ENCODE data around the gene CACFD1. TPM values are rescaled to one million over a fixed set of nuclear protein-coding genes. Genes with fewer than 3 reads are reported as not detected.

Gene CACFD1
- total and polyA plus RNA-seq, 2 of the 13 experiments (the other 11 are each of a cell fraction or from before 2014, with no cell fraction given): 13.8 to 14.6 TPM

- in situ Hi-C loops (cut with HindIII; ENCODE audit: extremely low pct_ligation_motif_present, low pct_unique_long_range_greater_than_20kb) (loop anchor here (5.0 kb wide), 3 partner anchors 81 to 301 kb away; partner anchors contain the start of genes SURF1 and SURF2), intact Hi-C loops (cut with micrococcal nuclease; ENCODE audit: unreplicated experiment) (loop anchor here (5.0 kb wide), 1 partner anchor 131 kb away; the partner anchor contains the start of genes SURF1 and SURF2)
- BruUV-seq (replicated peaks): no TSS peak
- peaks cover 74% of the 10 kb centered on the region for H3K4me1 ChIP-seq (ENCODE audit: insufficient read depth, low read length)
- H3K36me3 ChIP-seq (replicated peaks in 1 of 2; ENCODE audit: control insufficient read depth in 1 of 2, insufficient read depth in 2 of 2, low read length in 2 of 2): no peaks in the 10 kb centered on the region
- FAIRE-seq (no peak), DNase-seq (ENCODE audit: low spot score) (no peak), ATAC-seq (no peak)
- H3K79me2 ChIP-seq (ENCODE audit: insufficient read depth, low read length): no peaks in the 10 kb centered on the region
- ChIA-PET CTCF (ENCODE audit: low intra/inter-chr PET ratio, low total read pairs) (interaction anchor here (1.1 kb wide), 1 partner anchor 81 kb away, joined by 3 read pairs; no protein-coding TSS in a partner anchor), POLR2A (no interaction called here)
- H2AFZ ChIP-seq (ENCODE audit: low read length): no peak overlapping the region
- 60% methylated on average over 8 of the region's 18 CpGs for WGBS (ENCODE audit: low lambda C conversion rate)
- peaks cover 14 to 69% of the 10 kb centered on the region in 2 experiments for H3K27me3 ChIP-seq (ENCODE audit: control insufficient read depth in 1 of 2, insufficient read depth in 2 of 2, low read length in 2 of 2)
- H3K4me2 ChIP-seq (ENCODE audit: low read depth, low read length): no peak overlapping the region
- no peak overlapping the region for H3K27ac ChIP-seq (ENCODE audit: extremely low read length, insufficient read depth, low read length)
- no peaks in the 10 kb centered on the region for H3K9me3 ChIP-seq (ENCODE audit: low read length)
- no peak overlapping the region for H3K4me3 ChIP-seq (replicated peaks in 1 of 3; ENCODE audit: insufficient read depth in 1 of 3, low read depth in 2 of 3, low read length in 3 of 3)
- H3K9ac ChIP-seq (ENCODE audit: insufficient read depth, low read depth, low read length): no peak overlapping the region
- H4K20me1 ChIP-seq (ENCODE audit: insufficient read depth, low read length): no peaks in the 10 kb centered on the region
- no peak for TF ChIP-seq THYN1 (CRISPR knock-in tag; IDR thresholded peaks at IDR 0.05; ENCODE audit: borderline replicate concordance, low read depth)
- TF ChIP-seq, protein P1, sequence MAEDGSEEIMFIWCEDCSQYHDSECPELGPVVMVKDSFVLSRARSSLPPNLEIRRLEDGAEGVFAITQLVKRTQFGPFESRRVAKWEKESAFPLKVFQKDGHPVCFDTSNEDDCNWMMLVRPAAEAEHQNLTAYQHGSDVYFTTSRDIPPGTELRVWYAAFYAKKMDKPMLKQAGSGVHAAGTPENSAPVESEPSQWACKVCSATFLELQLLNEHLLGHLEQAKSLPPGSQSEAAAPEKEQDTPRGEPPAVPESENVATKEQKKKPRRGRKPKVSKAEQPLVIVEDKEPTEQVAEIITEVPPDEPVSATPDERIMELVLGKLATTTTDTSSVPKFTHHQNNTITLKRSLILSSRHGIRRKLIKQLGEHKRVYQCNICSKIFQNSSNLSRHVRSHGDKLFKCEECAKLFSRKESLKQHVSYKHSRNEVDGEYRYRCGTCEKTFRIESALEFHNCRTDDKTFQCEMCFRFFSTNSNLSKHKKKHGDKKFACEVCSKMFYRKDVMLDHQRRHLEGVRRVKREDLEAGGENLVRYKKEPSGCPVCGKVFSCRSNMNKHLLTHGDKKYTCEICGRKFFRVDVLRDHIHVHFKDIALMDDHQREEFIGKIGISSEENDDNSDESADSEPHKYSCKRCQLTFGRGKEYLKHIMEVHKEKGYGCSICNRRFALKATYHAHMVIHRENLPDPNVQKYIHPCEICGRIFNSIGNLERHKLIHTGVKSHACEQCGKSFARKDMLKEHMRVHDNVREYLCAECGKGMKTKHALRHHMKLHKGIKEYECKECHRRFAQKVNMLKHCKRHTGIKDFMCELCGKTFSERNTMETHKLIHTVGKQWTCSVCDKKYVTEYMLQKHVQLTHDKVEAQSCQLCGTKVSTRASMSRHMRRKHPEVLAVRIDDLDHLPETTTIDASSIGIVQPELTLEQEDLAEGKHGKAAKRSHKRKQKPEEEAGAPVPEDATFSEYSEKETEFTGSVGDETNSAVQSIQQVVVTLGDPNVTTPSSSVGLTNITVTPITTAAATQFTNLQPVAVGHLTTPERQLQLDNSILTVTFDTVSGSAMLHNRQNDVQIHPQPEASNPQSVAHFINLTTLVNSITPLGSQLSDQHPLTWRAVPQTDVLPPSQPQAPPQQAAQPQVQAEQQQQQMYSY (CRISPR knock-in tag; IDR thresholded peaks at IDR 0.05): no peak
- TF ChIP-seq ZNF75D (CRISPR knock-in tag; IDR thresholded peaks at IDR 0.05; ENCODE audit: borderline replicate concordance): no peak
- TF ChIP-seq TOE1 (CRISPR knock-in tag; IDR thresholded peaks at IDR 0.05): no peak
- TF ChIP-seq ZNF598 (CRISPR knock-in tag; IDR thresholded peaks at IDR 0.05; ENCODE audit: borderline replicate concordance): no peak
- no peak for TF ChIP-seq KIAA2018 (CRISPR knock-in tag; IDR thresholded peaks at IDR 0.05; ENCODE audit: borderline replicate concordance)
- no peak for TF ChIP-seq NAIF1 (CRISPR knock-in tag; IDR thresholded peaks at IDR 0.05; ENCODE audit: borderline replicate concordance)
- TF ChIP-seq MTA3 (CRISPR knock-in tag; IDR thresholded peaks at IDR 0.05): no peak
- TF ChIP-seq, protein P2, sequence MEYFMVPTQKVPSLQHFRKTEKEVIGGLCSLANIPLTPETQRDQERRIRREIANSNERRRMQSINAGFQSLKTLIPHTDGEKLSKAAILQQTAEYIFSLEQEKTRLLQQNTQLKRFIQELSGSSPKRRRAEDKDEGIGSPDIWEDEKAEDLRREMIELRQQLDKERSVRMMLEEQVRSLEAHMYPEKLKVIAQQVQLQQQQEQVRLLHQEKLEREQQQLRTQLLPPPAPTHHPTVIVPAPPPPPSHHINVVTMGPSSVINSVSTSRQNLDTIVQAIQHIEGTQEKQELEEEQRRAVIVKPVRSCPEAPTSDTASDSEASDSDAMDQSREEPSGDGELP (IDR thresholded peaks at IDR 0.05; ENCODE audit: borderline replicate concordance, low read depth): no peak
- no peak for TF ChIP-seq TEAD3 (CRISPR knock-in tag; optimal IDR thresholded peaks at IDR 0.05; ENCODE audit: borderline replicate concordance)
These were observed 29.0 kb downstream of the CACFD1 start for GRCh38 chr9:133488686-133489252.

Data from HepG2 (cell line).